ENCODE data around the gene DISC1. TPM values are rescaled to one million over a fixed set of nuclear protein-coding genes. Genes with fewer than 3 reads are reported as not detected.

The DISC1 gene
- total and polyA plus RNA-seq, 2 donors (not counting 1 experiment from before 2014, with no cell fraction given) = 2.0 to 4.3 TPM

DNA sequence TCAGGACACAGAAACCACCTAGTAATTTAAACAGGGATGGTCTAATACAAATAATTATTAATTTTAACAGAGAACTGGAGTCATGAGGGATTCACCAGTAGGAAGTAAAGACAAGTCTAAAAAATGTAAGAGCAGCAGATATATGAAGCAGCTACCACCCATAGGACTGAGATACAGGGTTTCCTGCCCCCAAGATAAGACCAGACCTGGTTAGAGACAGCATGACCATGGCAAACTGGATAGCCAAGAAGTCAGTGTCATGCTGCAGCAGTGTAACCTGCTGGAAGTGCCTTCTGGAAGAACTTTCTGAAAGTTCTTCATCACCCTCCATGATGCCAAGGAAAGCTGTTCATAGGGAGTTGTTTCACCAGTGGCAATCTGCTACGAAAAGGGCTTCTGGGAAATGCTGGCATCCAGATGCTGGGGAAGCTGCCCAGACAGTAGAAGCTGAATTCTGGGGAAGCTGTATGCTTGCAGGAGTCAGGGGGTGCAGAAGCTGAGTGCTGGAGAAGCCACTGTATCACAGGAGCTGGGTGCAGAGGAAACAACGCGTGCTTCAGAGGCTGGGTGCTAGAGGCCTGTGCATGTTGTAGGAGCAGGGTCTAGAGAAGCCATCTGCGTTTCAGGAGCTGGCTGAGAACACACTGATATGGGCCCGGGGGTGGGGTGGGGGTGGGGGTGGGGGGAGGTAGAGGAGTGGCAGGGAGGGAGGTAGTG is 356.4 kb downstream of the DISC1 start:
- Histone ChIP-seq H3K27ac (ENCODE audit: insufficient read depth, low read length) (no peak overlapping the region), H3K4me3 (replicated peaks in 1 of 4; ENCODE audit: control extremely low read depth in 1 of 4, insufficient read depth in 1 of 4, low read depth in 3 of 4, low read length in 4 of 4) (no peak overlapping the region), H4K20me1 (ENCODE audit: control insufficient read depth, extremely low read depth, insufficient read depth, low read length) (no peaks in the 10 kb centered on the region), H3K27me3 (ENCODE audit: control insufficient read depth, insufficient read depth, low read length) (no peaks in the 10 kb centered on the region), H3K4me1 (ENCODE audit: control insufficient read depth, extremely low read depth, insufficient read depth, low read length) (no peaks in the 10 kb centered on the region), H3K9me3 (ENCODE audit: control insufficient read depth, insufficient read depth, low read depth, low read length) (no peaks in the 10 kb centered on the region), H3K4me2 (ENCODE audit: extremely low read depth, insufficient read depth, low read length) (no peak overlapping the region), H3K36me3 (ENCODE audit: control insufficient read depth, insufficient read depth, low read length) (no peaks in the 10 kb centered on the region), H2AFZ (ENCODE audit: low read length) (no peak overlapping the region), H3K79me2 (ENCODE audit: control insufficient read depth, insufficient read depth, low read length) (no peaks in the 10 kb centered on the region), H3K9ac (ENCODE audit: insufficient read depth, low read length) (no peak overlapping the region)
- DNase-seq (ENCODE audit: low read depth in 2 of 2) = no peak
- TF ChIP-seq, protein P1, sequence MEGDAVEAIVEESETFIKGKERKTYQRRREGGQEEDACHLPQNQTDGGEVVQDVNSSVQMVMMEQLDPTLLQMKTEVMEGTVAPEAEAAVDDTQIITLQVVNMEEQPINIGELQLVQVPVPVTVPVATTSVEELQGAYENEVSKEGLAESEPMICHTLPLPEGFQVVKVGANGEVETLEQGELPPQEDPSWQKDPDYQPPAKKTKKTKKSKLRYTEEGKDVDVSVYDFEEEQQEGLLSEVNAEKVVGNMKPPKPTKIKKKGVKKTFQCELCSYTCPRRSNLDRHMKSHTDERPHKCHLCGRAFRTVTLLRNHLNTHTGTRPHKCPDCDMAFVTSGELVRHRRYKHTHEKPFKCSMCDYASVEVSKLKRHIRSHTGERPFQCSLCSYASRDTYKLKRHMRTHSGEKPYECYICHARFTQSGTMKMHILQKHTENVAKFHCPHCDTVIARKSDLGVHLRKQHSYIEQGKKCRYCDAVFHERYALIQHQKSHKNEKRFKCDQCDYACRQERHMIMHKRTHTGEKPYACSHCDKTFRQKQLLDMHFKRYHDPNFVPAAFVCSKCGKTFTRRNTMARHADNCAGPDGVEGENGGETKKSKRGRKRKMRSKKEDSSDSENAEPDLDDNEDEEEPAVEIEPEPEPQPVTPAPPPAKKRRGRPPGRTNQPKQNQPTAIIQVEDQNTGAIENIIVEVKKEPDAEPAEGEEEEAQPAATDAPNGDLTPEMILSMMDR (conservative IDR thresholded peaks at IDR 0.05 in 1 of 2, IDR thresholded peaks at IDR 0.05 in 1 of 2; ENCODE audit: low read depth in 1 of 2, low read length in 2 of 2) = no peak
- no peak for TF ChIP-seq EZH2 (IDR thresholded peaks at IDR 0.05; ENCODE audit: low read length, missing control alignments)

DNA sequence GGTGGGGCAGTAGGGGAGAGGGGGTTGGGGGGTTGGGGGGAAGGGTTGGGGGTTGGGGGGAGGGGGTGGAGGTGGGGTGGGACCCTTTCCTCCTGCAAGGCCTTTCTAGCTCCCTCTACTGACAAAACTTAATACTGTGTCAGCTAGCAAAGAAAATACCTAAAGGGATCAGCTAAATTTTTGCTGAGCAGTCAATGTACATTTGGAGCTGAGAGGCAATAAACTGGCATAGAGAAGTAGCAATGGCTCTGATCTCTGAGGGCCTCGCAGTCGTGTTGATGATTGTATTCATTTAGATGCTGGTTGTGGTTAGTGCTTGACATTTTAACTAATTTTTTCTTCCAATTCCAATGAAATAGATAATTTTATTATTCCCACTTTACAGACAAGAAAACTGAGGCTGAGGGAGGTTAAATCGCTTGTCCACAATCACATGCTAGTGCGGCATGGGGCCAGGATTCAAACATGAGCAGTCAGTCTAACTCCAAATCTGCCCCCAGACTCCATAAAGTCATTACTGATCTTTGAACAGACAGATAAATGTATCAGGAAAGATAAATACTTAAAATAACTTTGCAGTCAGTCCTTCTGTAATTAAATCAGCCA is 357.1 kb downstream of the DISC1 start:
- Histone ChIP-seq H3K27ac (ENCODE audit: insufficient read depth, low read length) (no peak overlapping the region), H3K27me3 (ENCODE audit: control insufficient read depth, insufficient read depth, low read length) (no peaks in the 10 kb centered on the region), H3K9ac (ENCODE audit: insufficient read depth, low read length) (no peak overlapping the region), H3K4me1 (ENCODE audit: control insufficient read depth, extremely low read depth, insufficient read depth, low read length) (no peaks in the 10 kb centered on the region), H3K9me3 (ENCODE audit: control insufficient read depth, insufficient read depth, low read depth, low read length) (no peaks in the 10 kb centered on the region), H3K36me3 (ENCODE audit: control insufficient read depth, insufficient read depth, low read length) (no peaks in the 10 kb centered on the region), H3K4me2 (ENCODE audit: extremely low read depth, insufficient read depth, low read length) (no peak overlapping the region), H4K20me1 (ENCODE audit: control insufficient read depth, extremely low read depth, insufficient read depth, low read length) (no peaks in the 10 kb centered on the region), H3K4me3 (replicated peaks in 1 of 4; ENCODE audit: control extremely low read depth in 1 of 4, insufficient read depth in 1 of 4, low read depth in 3 of 4, low read length in 4 of 4) (no peak overlapping the region), H3K79me2 (ENCODE audit: control insufficient read depth, insufficient read depth, low read length) (no peaks in the 10 kb centered on the region), H2AFZ (ENCODE audit: low read length) (no peak overlapping the region)
- DNase-seq (ENCODE audit: low read depth in 2 of 2) = no peak
- TF ChIP-seq EZH2 (IDR thresholded peaks at IDR 0.05; ENCODE audit: low read length, missing control alignments) = no peak

DNA sequence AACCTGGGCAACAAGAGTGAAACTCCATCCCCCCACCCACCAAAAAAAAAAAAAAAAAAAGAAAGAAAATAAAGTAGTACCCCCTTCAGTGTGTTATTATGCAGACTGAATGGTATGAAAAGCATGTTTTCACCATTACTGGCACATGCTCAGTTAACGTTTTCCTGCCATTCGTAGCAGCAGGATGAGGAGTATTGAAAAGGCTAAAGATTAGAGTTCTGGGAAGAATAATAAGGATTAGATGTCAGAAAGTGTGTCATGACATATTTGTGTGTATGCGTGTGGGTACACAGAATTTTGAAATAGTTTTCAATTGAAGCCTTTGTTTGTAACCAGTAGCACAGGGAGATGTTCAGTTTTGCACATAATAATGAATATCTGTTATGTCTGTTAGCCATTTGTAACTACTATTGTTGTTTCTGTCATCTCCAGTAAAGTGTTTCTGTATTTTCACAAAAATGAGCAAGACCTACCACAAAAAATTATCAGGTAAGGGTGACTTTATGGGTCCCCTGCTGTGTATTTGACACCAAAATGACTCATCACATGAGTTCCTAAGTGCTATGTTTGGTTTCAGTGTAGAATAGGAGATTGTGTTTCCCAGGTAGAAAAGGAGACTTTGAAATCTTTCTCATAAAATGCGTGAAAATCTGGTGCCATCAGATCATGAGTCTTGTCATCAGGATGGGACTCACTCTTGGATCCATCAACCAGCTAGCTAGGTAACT is 358.9 kb downstream of the DISC1 start:
- Histone ChIP-seq H3K9ac (ENCODE audit: insufficient read depth, low read length) (no peak overlapping the region), H4K20me1 (ENCODE audit: control insufficient read depth, extremely low read depth, insufficient read depth, low read length) (no peaks in the 10 kb centered on the region), H3K4me1 (ENCODE audit: control insufficient read depth, extremely low read depth, insufficient read depth, low read length) (no peaks in the 10 kb centered on the region), H3K27ac (ENCODE audit: insufficient read depth, low read length) (no peak overlapping the region), H3K79me2 (ENCODE audit: control insufficient read depth, insufficient read depth, low read length) (no peaks in the 10 kb centered on the region), H3K27me3 (ENCODE audit: control insufficient read depth, insufficient read depth, low read length) (no peaks in the 10 kb centered on the region), H3K4me3 (replicated peaks in 1 of 4; ENCODE audit: control extremely low read depth in 1 of 4, insufficient read depth in 1 of 4, low read depth in 3 of 4, low read length in 4 of 4) (no peak overlapping the region), H3K4me2 (ENCODE audit: extremely low read depth, insufficient read depth, low read length) (no peak overlapping the region), H3K36me3 (ENCODE audit: control insufficient read depth, insufficient read depth, low read length) (no peaks in the 10 kb centered on the region), H3K9me3 (ENCODE audit: control insufficient read depth, insufficient read depth, low read depth, low read length) (no peaks in the 10 kb centered on the region), H2AFZ (ENCODE audit: low read length) (no peak overlapping the region)
- DNase-seq (ENCODE audit: low read depth in 2 of 2) = no peak
- no peak for TF ChIP-seq EZH2 (IDR thresholded peaks at IDR 0.05; ENCODE audit: low read length, missing control alignments)
- TF ChIP-seq, protein P1 (conservative IDR thresholded peaks at IDR 0.05 in 1 of 2, IDR thresholded peaks at IDR 0.05 in 1 of 2; ENCODE audit: low read depth in 1 of 2, low read length in 2 of 2) = no peak

Measured in fibroblast of lung (primary cell).